MV-4-11 (cell line): ENCODE results near the gene TTLL5.

Experiments
- DNase-seq: peaks from one replicate; lab custom pipeline; 2025; lab: John Stamatoyannopoulos, UW

The TTLL5 gene

GRCh38 chr14:75794615-75795038, 133.6 kb downstream of the TTLL5 start:
- DNase-seq, result no peak

DNA sequence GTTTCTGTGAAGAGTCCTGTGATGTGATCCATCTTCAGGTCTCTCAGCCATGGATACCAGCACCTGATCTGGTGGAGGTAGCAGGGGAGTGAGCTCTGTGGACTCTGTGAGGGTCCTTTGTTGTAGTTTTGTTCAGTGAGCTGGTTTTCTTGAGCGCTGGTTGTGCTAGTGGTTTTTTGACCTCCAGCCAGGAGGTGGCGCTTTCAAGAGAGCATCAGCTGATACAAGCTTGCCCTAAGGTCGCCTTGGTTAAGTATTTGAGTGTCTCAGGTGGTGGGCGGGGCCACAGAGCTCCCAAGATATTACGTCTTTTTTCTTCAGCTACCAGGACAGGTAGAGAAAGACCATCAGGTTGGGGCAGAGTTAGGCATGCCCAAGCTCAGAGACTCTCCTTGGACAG, 139.7 kb downstream of the TTLL5 start:
- no peak for DNase-seq

DNA sequence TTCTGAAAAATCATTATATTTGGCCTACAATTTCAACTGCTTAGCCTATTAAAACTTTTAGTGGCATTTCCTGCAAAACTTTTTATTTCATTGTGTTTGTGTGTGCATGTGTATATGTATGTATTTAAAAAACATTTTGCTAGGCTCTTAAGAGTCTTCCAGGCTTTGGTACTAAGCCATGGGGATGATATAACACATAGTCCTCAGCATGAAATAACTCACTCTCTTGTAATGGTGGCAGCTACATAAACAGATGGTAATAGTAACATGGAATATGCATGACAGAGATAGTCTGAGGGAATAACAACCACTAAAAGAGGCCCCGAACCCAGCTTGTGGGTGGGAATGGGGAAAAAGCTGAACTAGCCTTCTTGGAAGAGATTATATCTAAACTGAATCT, 141.4 kb downstream of the TTLL5 start:
- no peak for DNase-seq

DNA sequence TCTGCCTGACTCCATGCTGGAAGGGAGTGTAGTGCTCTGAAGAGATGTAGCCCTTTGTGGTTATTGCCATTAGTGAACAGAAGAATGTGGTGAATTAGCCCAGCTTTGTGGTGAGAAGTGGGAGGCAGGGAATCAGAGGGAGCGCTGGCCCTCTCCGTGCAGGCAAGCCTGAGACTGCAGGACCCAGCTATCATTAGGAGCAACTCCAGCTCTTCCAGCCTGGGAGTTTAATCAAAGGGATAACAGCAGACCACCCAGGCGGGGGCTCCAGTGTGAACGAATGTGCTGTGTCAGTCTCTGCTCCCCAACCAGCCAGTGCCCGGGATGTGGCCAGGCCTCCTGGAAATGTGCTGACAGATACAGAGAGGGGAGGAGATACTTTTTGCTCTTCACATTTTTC, 142.7 kb downstream of the TTLL5 start:
- no peak for DNase-seq

GRCh38 chr14:75804570-75805275, 143.7 kb downstream of the TTLL5 start:
- DNase-seq, result no peak

GRCh38 chr14:75805646-75806045, 144.6 kb downstream of the TTLL5 start:
- no peak for DNase-seq

DNA sequence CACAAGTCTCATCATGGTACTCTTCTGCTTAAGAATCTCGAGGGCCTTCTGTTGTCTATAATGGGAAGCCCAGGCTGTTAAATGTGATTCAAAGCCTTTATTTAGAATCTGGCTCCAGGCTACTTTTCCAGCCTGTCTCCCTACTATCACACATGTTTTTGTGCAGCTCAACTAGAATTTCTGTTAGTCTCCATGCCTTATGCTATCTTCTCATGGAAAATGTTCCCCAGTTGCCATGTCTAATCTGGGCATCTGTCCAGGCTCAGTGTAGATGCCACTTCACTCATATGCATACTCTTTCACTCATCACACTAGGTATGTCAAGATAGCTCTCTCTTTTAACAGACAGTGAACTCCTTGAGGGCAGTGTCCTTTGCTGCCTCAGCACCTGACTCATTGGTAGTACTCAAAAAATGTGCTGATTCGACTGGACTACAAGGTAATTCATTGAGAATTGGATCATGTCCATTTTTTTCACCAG, 145.3 kb downstream of the TTLL5 start:
- DNase-seq, result no peak

GRCh38 chr14:75807667-75808360, 146.8 kb downstream of the TTLL5 start:
- DNase-seq, result no peak

- no peak for DNase-seq
These were observed 150.2 kb downstream of the TTLL5 start for GRCh38 chr14:75811136-75811829.

DNA sequence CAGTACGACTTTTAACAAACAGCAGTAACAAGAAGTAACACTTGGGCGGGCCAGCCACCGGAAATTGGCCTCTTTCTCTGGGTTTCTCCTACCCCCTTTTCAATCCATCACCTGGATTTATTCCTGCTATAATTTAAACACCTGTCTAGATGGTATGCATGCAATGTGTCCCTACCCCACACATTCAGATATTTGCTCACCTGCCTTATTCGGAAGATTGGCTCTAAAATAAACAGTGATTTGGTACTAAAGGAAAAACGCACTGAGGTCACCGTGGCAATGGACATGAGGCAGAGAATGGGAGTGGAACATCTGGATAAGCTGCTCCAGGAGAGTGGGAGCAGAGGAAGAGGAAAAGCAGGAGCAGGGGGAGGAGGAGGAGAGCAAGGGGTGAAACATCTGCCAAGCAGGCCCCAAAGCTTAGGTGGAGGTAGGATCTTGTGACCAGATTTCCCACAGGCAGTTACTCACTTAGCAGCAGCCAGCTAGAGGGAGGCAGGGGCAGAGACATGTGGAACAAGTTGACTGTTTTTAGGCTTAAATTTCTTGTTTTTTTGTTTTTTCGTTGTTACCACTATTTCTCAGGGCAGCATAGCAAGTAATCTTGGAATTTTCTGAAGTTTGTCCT, 150.9 kb downstream of the TTLL5 start:
- DNase-seq, result no peak

- no peak for DNase-seq
These were observed 151.6 kb downstream of the TTLL5 start for GRCh38 chr14:75812622-75813021.

DNA sequence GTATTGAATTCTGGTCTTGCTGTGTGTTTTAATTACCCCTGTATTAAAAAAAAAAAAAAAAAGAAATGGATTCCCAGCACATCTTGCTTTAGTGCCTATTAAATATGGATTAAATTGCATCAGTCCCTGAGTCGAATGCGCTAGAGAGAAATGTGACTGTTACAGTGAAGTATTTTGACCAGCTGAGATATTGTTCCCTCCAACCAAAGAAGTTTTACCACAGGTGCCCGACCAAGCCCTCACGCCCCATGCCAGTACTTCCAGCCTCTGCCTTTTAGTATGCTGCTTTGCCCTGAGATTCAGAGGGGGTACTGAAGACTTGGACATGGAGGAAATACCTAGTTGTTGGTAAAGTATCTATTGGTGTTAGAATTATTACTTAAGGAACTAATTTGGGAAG, 159.7 kb downstream of the TTLL5 start:
- DNase-seq, result no peak

GRCh38 chr14:75821831-75822521, 160.9 kb downstream of the TTLL5 start:
- no peak for DNase-seq

DNA sequence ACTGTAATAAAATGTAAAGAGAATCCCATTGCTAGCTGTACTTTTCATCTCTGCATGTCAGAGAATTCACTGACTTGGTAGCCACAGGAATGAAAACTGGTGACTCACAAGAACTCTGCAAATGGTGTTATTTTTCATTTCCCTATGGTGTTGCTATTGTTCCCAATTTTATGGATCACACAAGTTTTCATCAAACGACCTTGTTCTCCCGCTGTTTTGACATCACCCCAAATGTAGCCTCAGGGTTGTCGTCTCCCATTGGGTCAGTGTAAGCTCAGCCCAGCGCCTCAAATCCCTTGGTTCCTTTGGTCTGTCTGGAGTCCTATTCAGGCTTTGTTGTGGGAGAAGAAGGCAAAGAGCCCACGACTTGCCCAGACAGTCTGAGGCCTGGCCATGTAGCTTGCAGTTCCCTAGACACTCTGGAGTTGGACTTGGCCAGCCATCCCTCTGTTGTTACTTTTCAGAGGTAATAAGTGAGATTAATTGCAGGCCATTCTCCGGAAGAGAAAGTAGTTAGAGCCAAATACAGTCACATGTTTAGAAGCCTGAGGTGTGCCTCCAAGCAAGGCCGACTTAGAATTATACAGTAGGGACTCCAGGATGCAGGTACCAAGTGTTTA, 161.6 kb downstream of the TTLL5 start:
- no peak for DNase-seq

- no peak for DNase-seq
These were observed 162.3 kb downstream of the TTLL5 start for GRCh38 chr14:75823334-75823733.

DNA sequence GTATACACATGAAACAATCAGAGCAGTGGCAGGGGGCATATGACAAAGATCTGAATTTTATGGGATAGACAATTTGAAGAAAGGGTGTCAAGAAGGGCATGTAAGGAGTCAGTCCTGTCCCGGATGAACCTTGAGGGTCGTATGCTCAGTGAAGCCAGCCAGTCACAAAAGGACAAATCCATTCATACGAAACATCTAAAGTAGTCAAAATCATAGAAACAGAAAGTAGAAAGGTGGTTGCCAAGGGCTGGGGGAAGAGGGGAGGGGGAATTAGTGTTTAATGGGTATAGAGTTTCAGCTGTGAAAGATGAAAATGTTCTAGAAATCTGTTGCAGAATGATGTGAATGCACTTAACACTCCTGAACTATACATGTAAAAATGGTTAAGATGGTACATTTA, 163.3 kb downstream of the TTLL5 start:
- no peak for DNase-seq

DNA sequence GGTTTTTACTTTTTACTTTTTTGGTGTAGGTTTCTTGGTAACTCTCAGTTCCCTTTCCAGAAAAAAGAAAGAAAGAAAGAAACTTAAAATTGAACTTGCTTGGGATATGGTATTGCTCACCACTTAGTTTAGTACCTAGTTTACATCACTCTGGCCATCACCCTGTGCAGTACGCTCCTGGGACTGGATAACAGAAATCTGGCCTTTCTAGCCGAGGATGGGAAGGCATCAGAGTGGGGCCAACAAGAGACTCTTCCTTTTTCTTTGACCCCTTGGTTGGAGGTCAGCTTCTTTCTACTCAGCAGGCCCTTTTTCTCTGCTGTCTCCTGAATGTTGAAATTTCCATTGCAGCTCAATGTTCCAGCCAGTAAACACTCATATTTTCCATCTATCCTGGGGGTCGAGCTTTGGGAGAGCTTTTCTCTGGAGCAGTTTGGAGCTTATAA, 164.1 kb downstream of the TTLL5 start:
- peak; percentile 34 for DNase-seq

DNA sequence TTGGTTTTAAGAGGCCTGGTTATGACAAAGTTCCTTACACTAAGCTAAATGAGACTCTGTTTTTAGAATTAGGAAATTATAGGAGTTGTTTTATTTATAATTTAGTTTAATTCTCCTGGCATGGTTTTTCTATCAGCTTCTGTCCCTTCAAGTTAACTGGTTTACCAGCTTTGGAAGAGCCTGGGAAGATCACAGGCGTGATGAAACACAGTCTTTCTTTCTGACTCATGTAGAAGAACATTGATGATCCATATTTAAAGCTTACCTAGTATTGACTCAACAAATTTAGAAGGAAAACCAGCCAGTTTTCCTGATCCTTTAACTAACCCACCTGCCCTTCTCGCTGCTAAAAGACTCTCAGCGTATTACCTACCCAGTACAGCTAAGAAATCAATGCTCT, 165.6 kb downstream of the TTLL5 start:
- no peak for DNase-seq

DNA sequence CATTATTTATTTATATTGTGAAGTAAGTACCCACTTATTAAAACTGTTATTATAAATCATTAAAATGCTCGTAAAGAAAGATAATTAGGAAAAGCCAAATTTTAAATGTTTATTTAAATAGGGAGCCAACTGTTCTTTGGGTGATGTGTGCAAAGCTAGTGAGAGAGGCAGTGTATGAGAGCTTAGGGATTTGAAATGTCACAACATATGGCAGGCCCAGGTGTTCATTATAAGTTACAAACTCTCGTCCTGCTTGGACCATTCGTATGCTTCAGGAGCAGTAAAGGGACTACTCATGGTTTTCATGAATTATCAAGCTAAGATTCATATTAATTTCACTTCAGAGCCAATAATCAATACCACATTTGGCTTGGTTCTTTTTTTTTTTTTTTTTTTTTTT, 166.3 kb downstream of the TTLL5 start:
- DNase-seq, result no peak

GRCh38 chr14:75829316-75829715, 168.3 kb downstream of the TTLL5 start:
- no peak for DNase-seq

DNA sequence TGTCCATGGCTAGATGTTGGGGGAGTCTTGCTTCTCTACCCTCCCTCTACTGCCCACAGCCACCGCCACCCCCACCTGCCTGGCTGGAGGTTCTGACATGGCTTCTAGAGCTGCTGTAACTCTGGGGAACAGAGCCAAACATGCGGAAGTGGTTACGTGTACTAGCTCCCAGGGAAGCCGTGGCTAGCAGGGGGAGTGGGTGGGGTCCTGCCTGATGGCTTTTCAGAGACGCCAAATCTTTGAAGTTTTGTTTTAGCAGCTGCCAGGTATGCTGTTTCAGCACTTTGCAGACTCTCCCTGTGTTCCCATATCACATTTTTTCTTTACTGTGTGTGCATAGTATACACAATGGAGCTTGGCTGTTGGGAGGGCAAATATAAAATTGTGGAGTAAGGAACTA, 170.4 kb downstream of the TTLL5 start:
- no peak for DNase-seq
